Measurements from ENCODE around the gene RALGAPB. TPM values are rescaled to one million over a fixed set of nuclear protein-coding genes. Genes with fewer than 3 reads are reported as not detected.

The RALGAPB gene
- total and polyA plus RNA-seq, 2 of the 13 experiments (the other 11 are each of a cell fraction or from before 2014, with no cell fraction given): 17.6 to 30.6 TPM

DNA sequence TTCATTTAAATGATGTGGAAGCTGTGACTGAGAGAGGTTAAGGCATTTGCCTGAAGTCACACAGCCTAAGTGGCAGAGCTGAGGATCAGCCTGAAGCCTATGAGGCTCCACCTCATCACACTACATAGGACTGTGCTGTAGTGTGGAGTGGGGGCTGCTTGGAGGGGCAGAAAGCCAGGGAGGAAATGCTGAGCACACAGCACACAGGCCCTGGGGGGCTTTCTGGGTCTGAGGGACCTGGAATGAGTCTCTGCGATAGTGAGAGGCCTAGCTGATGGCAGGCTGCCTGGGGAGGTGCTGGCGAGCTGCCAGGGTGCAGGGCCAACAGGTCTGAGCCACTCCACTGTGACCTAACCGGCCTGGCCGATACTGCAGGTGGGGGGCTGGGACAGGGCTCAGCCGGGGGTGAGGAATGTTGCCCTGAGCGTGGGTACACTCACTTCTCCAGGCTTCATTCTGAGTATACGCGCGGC, 126.8 kb downstream of the RALGAPB start (continued):
- TF ChIP-seq, protein P1, sequence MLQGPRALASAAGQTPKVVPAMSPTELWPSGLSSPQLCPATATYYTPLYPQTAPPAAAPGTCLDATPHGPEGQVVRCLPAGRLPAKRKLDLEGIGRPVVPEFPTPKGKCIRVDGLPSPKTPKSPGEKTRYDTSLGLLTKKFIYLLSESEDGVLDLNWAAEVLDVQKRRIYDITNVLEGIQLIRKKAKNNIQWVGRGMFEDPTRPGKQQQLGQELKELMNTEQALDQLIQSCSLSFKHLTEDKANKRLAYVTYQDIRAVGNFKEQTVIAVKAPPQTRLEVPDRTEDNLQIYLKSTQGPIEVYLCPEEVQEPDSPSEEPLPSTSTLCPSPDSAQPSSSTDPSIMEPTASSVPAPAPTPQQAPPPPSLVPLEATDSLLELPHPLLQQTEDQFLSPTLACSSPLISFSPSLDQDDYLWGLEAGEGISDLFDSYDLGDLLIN (CRISPR knock-in tag; IDR thresholded peaks at IDR 0.05; ENCODE audit: borderline replicate concordance): no peak
- TF ChIP-seq, protein P2, sequence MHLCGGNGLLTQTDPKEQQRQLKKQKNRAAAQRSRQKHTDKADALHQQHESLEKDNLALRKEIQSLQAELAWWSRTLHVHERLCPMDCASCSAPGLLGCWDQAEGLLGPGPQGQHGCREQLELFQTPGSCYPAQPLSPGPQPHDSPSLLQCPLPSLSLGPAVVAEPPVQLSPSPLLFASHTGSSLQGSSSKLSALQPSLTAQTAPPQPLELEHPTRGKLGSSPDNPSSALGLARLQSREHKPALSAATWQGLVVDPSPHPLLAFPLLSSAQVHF (CRISPR knock-in tag; IDR thresholded peaks at IDR 0.05): no peak
- TF ChIP-seq NKX3-1 (CRISPR knock-in tag; IDR thresholded peaks at IDR 0.05) (no peak), ZSCAN22 (CRISPR knock-in tag; IDR thresholded peaks at IDR 0.05) (no peak), ZNF335 (CRISPR knock-in tag; IDR thresholded peaks at IDR 0.05) (no peak), MED8 (CRISPR knock-in tag; IDR thresholded peaks at IDR 0.05; ENCODE audit: insufficient replicate concordance) (no peak), ZNF496 (CRISPR knock-in tag; IDR thresholded peaks at IDR 0.05; ENCODE audit: insufficient replicate concordance) (no peak), PHF20 (CRISPR knock-in tag; IDR thresholded peaks at IDR 0.05) (no peak), TARDBP (CRISPR knock-in tag; IDR thresholded peaks at IDR 0.05) (no peak), IKZF4 (CRISPR knock-in tag; IDR thresholded peaks at IDR 0.05; ENCODE audit: borderline replicate concordance, low read depth, not compliant biosample characterization) (no peak), HNRNPLL (IDR thresholded peaks at IDR 0.05; ENCODE audit: low read depth, low read length, poor library complexity, severe bottlenecking) (peak; percentile 32), ZNF350 (CRISPR knock-in tag; IDR thresholded peaks at IDR 0.05; ENCODE audit: borderline replicate concordance, low read depth) (peak; percentile 61; the same call in 1 of the 2 replicates), SMC3 (IDR thresholded peaks at IDR 0.05; ENCODE audit: low read length) (no peak), FOXK1 (CRISPR knock-in tag; IDR thresholded peaks at IDR 0.05; ENCODE audit: borderline replicate concordance, low read depth) (no peak)
- TF ChIP-seq, protein P3, sequence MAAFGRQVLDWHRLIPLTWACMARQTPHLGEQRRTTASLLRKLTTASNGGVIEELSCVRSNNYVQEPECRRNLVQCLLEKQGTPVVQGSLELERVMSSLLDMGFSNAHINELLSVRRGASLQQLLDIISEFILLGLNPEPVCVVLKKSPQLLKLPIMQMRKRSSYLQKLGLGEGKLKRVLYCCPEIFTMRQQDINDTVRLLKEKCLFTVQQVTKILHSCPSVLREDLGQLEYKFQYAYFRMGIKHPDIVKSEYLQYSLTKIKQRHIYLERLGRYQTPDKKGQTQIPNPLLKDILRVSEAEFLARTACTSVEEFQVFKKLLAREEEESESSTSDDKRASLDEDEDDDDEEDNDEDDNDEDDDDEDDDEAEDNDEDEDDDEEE (CRISPR knock-in tag; IDR thresholded peaks at IDR 0.05): no peak
- TF ChIP-seq, protein P4, sequence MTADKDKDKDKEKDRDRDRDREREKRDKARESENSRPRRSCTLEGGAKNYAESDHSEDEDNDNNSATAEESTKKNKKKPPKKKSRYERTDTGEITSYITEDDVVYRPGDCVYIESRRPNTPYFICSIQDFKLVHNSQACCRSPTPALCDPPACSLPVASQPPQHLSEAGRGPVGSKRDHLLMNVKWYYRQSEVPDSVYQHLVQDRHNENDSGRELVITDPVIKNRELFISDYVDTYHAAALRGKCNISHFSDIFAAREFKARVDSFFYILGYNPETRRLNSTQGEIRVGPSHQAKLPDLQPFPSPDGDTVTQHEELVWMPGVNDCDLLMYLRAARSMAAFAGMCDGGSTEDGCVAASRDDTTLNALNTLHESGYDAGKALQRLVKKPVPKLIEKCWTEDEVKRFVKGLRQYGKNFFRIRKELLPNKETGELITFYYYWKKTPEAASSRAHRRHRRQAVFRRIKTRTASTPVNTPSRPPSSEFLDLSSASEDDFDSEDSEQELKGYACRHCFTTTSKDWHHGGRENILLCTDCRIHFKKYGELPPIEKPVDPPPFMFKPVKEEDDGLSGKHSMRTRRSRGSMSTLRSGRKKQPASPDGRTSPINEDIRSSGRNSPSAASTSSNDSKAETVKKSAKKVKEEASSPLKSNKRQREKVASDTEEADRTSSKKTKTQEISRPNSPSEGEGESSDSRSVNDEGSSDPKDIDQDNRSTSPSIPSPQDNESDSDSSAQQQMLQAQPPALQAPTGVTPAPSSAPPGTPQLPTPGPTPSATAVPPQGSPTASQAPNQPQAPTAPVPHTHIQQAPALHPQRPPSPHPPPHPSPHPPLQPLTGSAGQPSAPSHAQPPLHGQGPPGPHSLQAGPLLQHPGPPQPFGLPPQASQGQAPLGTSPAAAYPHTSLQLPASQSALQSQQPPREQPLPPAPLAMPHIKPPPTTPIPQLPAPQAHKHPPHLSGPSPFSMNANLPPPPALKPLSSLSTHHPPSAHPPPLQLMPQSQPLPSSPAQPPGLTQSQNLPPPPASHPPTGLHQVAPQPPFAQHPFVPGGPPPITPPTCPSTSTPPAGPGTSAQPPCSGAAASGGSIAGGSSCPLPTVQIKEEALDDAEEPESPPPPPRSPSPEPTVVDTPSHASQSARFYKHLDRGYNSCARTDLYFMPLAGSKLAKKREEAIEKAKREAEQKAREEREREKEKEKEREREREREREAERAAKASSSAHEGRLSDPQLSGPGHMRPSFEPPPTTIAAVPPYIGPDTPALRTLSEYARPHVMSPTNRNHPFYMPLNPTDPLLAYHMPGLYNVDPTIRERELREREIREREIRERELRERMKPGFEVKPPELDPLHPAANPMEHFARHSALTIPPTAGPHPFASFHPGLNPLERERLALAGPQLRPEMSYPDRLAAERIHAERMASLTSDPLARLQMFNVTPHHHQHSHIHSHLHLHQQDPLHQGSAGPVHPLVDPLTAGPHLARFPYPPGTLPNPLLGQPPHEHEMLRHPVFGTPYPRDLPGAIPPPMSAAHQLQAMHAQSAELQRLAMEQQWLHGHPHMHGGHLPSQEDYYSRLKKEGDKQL (CRISPR knock-in tag; IDR thresholded peaks at IDR 0.05; ENCODE audit: low read depth): no peak
- TF ChIP-seq, protein P5, sequence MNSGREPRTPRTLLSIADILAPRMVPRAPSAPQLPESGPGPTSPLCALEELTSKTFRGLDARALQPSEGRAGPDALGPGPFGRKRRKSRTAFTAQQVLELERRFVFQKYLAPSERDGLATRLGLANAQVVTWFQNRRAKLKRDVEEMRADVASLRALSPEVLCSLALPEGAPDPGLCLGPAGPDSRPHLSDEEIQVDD (CRISPR knock-in tag; IDR thresholded peaks at IDR 0.05; ENCODE audit: borderline replicate concordance): no peak
- TF ChIP-seq, protein P6, sequence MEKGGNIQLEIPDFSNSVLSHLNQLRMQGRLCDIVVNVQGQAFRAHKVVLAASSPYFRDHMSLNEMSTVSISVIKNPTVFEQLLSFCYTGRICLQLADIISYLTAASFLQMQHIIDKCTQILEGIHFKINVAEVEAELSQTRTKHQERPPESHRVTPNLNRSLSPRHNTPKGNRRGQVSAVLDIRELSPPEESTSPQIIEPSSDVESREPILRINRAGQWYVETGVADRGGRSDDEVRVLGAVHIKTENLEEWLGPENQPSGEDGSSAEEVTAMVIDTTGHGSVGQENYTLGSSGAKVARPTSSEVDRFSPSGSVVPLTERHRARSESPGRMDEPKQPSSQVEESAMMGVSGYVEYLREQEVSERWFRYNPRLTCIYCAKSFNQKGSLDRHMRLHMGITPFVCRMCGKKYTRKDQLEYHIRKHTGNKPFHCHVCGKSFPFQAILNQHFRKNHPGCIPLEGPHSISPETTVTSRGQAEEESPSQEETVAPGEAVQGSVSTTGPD (CRISPR knock-in tag; IDR thresholded peaks at IDR 0.05): no peak
- TF ChIP-seq, protein P7, sequence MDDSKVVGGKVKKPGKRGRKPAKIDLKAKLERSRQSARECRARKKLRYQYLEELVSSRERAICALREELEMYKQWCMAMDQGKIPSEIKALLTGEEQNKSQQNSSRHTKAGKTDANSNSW (CRISPR knock-in tag; IDR thresholded peaks at IDR 0.05; ENCODE audit: borderline replicate concordance): no peak
